Loucy (cell line): Measurements from ENCODE around the gene CAV2.

Source experiments
- CTCF ChIP-seq: fragments of 200-600 bp; sonication (generic); conservative IDR thresholded peaks from 2 replicates; pipeline ENCODE4 v1.5.1; 2014; ENCODE audit warnings: mild to moderate bottlenecking, antibody characterized with exemption, low read length
- EZH2phosphoT487 ChIP-seq: fragments of 200-600 bp; IDR thresholded peaks from 2 replicates; pipeline ENCODE4 v1.6.1; 2018; ENCODE audit warnings: antibody characterized with exemption, mild to moderate bottlenecking, moderate library complexity, borderline replicate concordance

- TF ChIP-seq CTCF (no peak), EZH2phosphoT487 (no peak)
These were observed 32.7 kb downstream of the CAV2 start for GRCh38 chr7:116532102-116532688.
